Measurements from ENCODE around the gene NME8.

NME8 gene

DNA sequence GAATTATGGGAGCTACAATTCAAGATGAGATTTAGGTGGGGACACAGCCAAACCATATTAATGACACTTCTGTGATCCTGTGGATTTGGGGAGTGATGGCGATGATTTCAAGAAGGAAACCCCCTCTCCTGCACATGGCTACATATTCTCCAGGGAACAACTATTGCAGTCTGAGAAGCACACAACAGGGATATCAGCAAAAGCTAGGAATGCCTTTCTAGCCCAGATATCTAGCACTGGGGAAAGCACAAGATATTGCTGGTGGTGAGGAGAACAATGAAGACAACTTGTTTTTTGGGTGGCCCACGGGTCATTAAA, 96.3 kb downstream of the NME8 start:
- no peak for DNase-seq (ENCODE audit: low spot score)
- TF ChIP-seq, protein P1, sequence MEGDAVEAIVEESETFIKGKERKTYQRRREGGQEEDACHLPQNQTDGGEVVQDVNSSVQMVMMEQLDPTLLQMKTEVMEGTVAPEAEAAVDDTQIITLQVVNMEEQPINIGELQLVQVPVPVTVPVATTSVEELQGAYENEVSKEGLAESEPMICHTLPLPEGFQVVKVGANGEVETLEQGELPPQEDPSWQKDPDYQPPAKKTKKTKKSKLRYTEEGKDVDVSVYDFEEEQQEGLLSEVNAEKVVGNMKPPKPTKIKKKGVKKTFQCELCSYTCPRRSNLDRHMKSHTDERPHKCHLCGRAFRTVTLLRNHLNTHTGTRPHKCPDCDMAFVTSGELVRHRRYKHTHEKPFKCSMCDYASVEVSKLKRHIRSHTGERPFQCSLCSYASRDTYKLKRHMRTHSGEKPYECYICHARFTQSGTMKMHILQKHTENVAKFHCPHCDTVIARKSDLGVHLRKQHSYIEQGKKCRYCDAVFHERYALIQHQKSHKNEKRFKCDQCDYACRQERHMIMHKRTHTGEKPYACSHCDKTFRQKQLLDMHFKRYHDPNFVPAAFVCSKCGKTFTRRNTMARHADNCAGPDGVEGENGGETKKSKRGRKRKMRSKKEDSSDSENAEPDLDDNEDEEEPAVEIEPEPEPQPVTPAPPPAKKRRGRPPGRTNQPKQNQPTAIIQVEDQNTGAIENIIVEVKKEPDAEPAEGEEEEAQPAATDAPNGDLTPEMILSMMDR (IDR thresholded peaks at IDR 0.05; ENCODE audit: borderline replicate concordance, control extremely low read depth, extremely low read depth, insufficient read depth, missing control alignments) = no peak
- in situ Hi-C loops (cut with MboI; ENCODE audit: low sequenced_read_pairs, unreplicated experiment) = no loop called here

DNA sequence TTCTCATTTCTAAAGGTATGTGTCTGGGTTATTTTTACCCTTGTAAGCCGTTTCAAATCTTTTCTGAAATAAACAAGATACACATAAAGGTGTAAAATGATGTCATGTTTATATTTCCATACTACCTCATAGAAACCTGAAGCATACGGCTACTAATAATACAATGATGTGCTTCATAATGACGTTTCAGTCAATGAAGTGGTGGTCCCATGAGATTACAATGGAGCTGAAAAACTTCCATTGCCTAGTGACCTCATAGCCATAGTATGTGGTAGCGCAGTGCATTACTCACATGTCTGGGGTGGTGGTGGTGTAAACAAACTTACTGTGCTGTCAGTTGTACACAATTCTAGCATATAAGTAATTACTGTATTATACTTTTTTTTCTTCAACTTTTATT, 96.9 kb downstream of the NME8 start:
- no peak for DNase-seq (ENCODE audit: low spot score)
- in situ Hi-C loops (cut with MboI; ENCODE audit: low sequenced_read_pairs, unreplicated experiment) = no loop called here
- TF ChIP-seq, protein P1 (IDR thresholded peaks at IDR 0.05; ENCODE audit: borderline replicate concordance, control extremely low read depth, extremely low read depth, insufficient read depth, missing control alignments) = no peak

DNA sequence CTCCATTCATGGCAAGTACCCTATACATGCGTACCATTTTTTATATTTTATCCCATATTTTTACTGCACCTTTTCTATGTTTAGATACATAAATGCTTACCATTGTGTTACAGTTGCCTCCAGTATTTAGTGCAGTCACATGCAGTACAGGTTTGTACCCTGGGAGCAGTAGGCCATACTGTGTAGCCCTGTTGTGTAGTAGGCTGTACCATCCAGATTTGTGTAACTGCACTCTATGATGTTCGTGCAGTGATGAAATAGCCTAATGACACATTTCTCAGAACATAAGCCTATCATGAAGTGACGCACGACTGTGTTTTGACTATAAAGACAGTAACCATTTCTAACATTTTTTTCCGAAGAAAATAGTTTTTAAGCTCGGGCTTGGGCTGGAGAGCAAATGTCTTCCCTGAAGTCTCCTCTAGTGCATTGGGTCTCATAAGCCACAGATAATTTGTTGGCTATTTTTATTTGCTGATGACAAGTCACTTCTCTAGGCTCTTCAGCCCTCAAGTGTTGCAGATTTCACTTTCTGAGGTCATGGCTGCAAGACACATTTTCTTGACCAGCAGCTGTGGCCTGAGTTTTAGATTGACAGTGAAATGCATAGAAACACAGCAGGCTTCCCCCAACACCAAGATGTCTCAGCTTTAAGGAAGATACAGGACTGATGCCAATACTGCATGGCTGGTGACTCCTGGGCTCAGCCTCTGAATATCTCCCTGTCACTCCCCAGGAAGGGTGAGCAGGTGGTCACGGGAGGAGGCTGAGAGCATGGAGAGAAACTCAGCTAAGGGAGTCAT, 98.9 kb downstream of the NME8 start:
- TF ChIP-seq, protein P1 (IDR thresholded peaks at IDR 0.05; ENCODE audit: borderline replicate concordance, control extremely low read depth, extremely low read depth, insufficient read depth, missing control alignments) = no peak
- in situ Hi-C loops (cut with MboI; ENCODE audit: low sequenced_read_pairs, unreplicated experiment) = no loop called here
- DNase-seq (ENCODE audit: low spot score) = no peak

DNA sequence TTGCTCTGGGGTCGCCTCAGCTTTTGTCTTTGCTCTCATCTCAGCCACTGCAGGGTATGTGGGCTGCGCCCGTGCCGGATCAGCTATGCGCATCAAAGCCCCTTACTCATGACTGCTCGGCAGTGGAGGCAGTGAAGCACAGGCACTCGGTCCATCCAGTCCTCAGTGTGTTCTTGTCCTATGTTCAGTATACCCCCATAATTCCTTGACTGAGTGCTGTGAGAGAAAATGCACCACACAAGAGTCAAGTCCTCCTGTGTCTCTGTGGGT, 99.5 kb downstream of the NME8 start:
- DNase-seq (ENCODE audit: low spot score) = no peak
- in situ Hi-C loops (cut with MboI; ENCODE audit: low sequenced_read_pairs, unreplicated experiment) = no loop called here
- TF ChIP-seq, protein P1 (IDR thresholded peaks at IDR 0.05; ENCODE audit: borderline replicate concordance, control extremely low read depth, extremely low read depth, insufficient read depth, missing control alignments) = no peak

All from GM13976 (cell line).